Measurements from ENCODE around the gene GRK5. TPM values are rescaled to one million over a fixed set of nuclear protein-coding genes. Genes with fewer than 3 reads are reported as not detected.

The GRK5 gene
- total RNA-seq, 1 experiment from 2014 or later: 58.2 TPM

DNA sequence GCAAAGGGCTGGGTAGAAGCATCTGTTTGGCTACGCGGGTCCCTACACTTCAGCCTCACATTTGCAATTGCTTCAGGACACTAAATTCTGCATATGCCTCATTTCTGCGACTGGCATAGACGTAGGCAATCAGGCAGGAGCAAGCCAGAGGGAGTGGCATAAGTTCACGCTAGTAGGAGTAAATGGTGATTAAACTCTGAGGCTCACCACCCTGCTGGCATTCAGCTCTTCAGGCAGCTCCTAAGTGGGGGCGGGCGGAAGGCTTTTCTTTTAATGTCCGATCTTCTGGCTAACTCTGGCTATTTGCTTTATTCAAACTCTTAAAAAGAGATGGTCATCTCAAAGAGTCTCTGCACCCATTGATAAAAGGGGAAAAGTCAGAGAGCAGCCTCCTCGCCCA is 289.9 kb downstream of the GRK5 start:
- Histone ChIP-seq H3K9me3 (ENCODE audit: low read depth, low read length, poor library complexity, severe bottlenecking) (no peaks in the 10 kb centered on the region), H3K27ac (ENCODE audit: low read depth, low read length, poor library complexity, severe bottlenecking) (no peak overlapping the region), H3K27me3 (replicated peaks; ENCODE audit: insufficient read depth, low read depth, low read length, poor library complexity) (no peaks in the 10 kb centered on the region), H3K36me3 (ENCODE audit: insufficient read depth, low read length, poor library complexity, severe bottlenecking) (no peaks in the 10 kb centered on the region), H3K4me3 (ENCODE audit: low read depth, low read length, poor library complexity, severe bottlenecking) (no peak overlapping the region), H3K4me1 (ENCODE audit: insufficient read depth, low read length, poor library complexity, severe bottlenecking) (peaks cover 17% of the 10 kb centered on the region)
- BruUV-seq (replicated peaks): no TSS peak
- ChIA-PET POLR2A (ENCODE audit: low non-redundant PET) (no interaction called here), CTCF (no interaction called here)
- intact Hi-C loops (cut with micrococcal nuclease; ENCODE audit: unreplicated experiment): no loop called here
- no peak for DNase-seq (ENCODE audit: low spot score)
- TF ChIP-seq EZH2 (IDR thresholded peaks at IDR 0.05; ENCODE audit: borderline replicate concordance, low read depth, low read length, poor library complexity, severe bottlenecking): no peak
- TF ChIP-seq, protein P1, sequence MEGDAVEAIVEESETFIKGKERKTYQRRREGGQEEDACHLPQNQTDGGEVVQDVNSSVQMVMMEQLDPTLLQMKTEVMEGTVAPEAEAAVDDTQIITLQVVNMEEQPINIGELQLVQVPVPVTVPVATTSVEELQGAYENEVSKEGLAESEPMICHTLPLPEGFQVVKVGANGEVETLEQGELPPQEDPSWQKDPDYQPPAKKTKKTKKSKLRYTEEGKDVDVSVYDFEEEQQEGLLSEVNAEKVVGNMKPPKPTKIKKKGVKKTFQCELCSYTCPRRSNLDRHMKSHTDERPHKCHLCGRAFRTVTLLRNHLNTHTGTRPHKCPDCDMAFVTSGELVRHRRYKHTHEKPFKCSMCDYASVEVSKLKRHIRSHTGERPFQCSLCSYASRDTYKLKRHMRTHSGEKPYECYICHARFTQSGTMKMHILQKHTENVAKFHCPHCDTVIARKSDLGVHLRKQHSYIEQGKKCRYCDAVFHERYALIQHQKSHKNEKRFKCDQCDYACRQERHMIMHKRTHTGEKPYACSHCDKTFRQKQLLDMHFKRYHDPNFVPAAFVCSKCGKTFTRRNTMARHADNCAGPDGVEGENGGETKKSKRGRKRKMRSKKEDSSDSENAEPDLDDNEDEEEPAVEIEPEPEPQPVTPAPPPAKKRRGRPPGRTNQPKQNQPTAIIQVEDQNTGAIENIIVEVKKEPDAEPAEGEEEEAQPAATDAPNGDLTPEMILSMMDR (conservative IDR thresholded peaks at IDR 0.05; ENCODE audit: low read depth, low read length): no peak

DNA sequence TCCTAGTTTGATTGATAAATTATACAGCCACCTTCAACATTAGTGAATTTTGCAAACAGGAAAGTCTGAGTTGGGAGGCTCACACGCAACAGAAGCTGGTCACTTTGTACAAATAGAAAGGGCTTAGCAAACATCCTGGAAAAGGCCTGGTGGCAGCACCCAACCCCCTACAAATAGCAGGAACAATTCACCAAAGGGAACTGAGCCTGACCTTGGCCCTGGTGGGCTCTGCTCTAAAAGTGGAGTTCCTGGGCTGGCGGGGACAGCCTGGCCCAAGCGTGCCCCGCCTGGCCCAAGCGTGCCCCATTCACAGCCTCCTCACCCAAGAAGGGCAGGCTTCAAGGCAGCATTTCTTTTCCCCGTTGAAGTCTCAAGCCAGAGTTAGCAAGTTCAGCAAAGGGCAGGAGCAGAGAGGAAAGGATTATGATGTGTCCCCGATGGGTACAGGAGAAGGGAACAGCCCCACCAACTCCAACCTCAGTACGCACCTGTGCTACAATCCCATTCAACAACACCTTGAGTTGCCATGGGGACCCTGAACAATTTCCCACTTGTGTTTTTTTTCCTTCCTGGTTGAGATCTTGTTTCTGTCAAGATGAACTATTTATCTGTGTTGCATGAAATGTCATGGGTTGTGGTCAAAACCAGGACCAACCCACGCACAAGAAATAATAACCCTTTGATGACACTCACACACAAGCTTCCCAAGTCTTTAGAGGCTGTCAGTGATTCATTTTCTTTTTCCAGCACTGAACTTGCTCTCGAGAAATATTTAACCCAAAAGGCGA is 291.7 kb downstream of the GRK5 start:
- POLR2A ChIA-PET (ENCODE audit: low non-redundant PET): no interaction called here
- CTCF ChIA-PET: no interaction called here
- BruUV-seq (replicated peaks): no TSS peak
- H3K4me3 ChIP-seq (ENCODE audit: low read depth, low read length, poor library complexity, severe bottlenecking): no peak overlapping the region
- H3K9me3 ChIP-seq (ENCODE audit: low read depth, low read length, poor library complexity, severe bottlenecking): no peaks in the 10 kb centered on the region
- H3K27ac ChIP-seq (ENCODE audit: low read depth, low read length, poor library complexity, severe bottlenecking): no peak overlapping the region
- intact Hi-C loops (cut with micrococcal nuclease; ENCODE audit: unreplicated experiment): no loop called here
- H3K4me1 ChIP-seq (ENCODE audit: insufficient read depth, low read length, poor library complexity, severe bottlenecking): peaks cover 17% of the 10 kb centered on the region
- H3K36me3 ChIP-seq (ENCODE audit: insufficient read depth, low read length, poor library complexity, severe bottlenecking): no peaks in the 10 kb centered on the region
- H3K27me3 ChIP-seq (replicated peaks; ENCODE audit: insufficient read depth, low read depth, low read length, poor library complexity): no peaks in the 10 kb centered on the region
- no peak for DNase-seq (ENCODE audit: low spot score)
- no peak for TF ChIP-seq EZH2 (IDR thresholded peaks at IDR 0.05; ENCODE audit: borderline replicate concordance, low read depth, low read length, poor library complexity, severe bottlenecking)
- TF ChIP-seq, protein P1 (conservative IDR thresholded peaks at IDR 0.05; ENCODE audit: low read depth, low read length): no peak

DNA sequence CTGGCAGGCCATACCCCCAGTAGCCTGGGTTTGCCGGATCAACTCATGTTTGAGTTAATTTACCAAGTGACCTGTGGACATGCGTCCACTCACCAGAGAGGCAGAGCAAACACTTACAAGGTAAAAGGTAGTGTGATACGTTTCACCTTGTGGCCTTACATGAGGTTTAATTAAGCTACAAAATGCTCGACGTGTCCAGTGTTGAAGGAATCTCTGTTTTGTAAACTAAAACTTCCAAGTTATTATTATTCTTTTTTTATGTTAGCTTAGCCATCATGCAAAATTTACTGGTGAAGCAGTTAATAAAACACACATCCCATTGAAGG is 292.3 kb downstream of the GRK5 start:
- BruUV-seq (replicated peaks): no TSS peak

More for the DNA sequence above, 292.3 kb downstream of the GRK5 start:
- Histone ChIP-seq H3K9me3 (ENCODE audit: low read depth, low read length, poor library complexity, severe bottlenecking) (no peaks in the 10 kb centered on the region), H3K4me1 (ENCODE audit: insufficient read depth, low read length, poor library complexity, severe bottlenecking) (peaks cover 17% of the 10 kb centered on the region), H3K27me3 (replicated peaks; ENCODE audit: insufficient read depth, low read depth, low read length, poor library complexity) (no peaks in the 10 kb centered on the region), H3K36me3 (ENCODE audit: insufficient read depth, low read length, poor library complexity, severe bottlenecking) (no peaks in the 10 kb centered on the region), H3K27ac (ENCODE audit: low read depth, low read length, poor library complexity, severe bottlenecking) (no peak overlapping the region), H3K4me3 (ENCODE audit: low read depth, low read length, poor library complexity, severe bottlenecking) (no peak overlapping the region)
- ChIA-PET POLR2A (ENCODE audit: low non-redundant PET) (no interaction called here), CTCF (no interaction called here)
- DNase-seq (ENCODE audit: low spot score): no peak
- TF ChIP-seq, protein P1 (conservative IDR thresholded peaks at IDR 0.05; ENCODE audit: low read depth, low read length): no peak
- TF ChIP-seq EZH2 (IDR thresholded peaks at IDR 0.05; ENCODE audit: borderline replicate concordance, low read depth, low read length, poor library complexity, severe bottlenecking): no peak
- intact Hi-C loops (cut with micrococcal nuclease; ENCODE audit: unreplicated experiment): no loop called here
